Body of pancreas (tissue), 4 donors: ENCODE results near the gene EXOC3L2.

ENCODE experiments used
- CTCF ChIP-seq, 7 experiments: fragments of 450-650 bp in 4 of 7; fragments of 200-600 bp in 3 of 7; sonication (generic) in 3 of 7; IDR thresholded peaks; one replicate each; pipeline ENCODE4 v1.5.1; 2016 to 2019; ENCODE audit warnings: antibody characterized with exemption in 7 of 7
- POLR2A ChIP-seq, 3 donors: fragments of 450-650 bp; IDR thresholded peaks; one replicate each; pipeline ENCODE4 v1.6.1; 2016; ENCODE audit warnings: antibody characterized with exemption in 3 of 3, mild to moderate bottlenecking in 2 of 3

DNA sequence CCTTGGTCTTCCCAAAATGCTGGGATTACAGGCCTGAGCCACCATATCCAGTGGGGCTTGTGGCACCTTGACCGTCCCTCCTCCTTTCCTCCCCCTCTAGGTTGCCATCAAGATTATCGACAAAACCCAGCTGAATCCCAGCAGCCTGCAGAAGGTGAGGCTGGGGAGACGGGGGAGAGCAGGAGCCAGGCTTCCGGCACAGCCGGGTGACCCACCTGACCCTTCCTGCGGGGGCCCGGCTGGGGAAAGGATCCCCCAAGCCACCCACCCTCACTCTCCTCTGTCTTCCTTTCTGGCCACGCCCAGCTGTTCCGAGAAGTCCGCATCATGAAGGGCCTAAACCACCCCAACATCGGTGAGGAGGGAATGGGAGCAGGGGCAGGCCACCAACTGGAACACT lies 17.8 kb upstream of the EXOC3L2 start:
- TF ChIP-seq POLR2A (IDR thresholded peaks at IDR 0.05), result no peak
- no peak for TF ChIP-seq CTCF (IDR thresholded peaks at IDR 0.05)
